Mesendoderm (in vitro differentiated cells): Measurements from ENCODE around the gene LCA5.

Source experiments
- DNase-seq: peaks from one replicate; pipeline ENCODE4 v3.0.0; 2013
- H2AK5ac ChIP-seq: 2 replicates; pipeline ENCODE4 v1.6.1; 2013; ENCODE audit warnings: low read length, inconsistent platforms
- H2BK120ac ChIP-seq: 2 replicates; pipeline ENCODE4 v1.6.1; 2013; ENCODE audit warnings: low read depth, mild to moderate bottlenecking, low read length, moderate library complexity, mixed read lengths
- H2BK15ac ChIP-seq: replicated peaks from 2 replicates; pipeline ENCODE4 v1.6.1; 2013; ENCODE audit warnings: low read depth, mild to moderate bottlenecking, moderate library complexity
- H2BK5ac ChIP-seq: 2 replicates; pipeline ENCODE4 v1.6.1; 2013; ENCODE audit warnings: low read length, inconsistent platforms
- H3K18ac ChIP-seq: 2 replicates; pipeline ENCODE4 v1.6.1; 2013; ENCODE audit warnings: mild to moderate bottlenecking, low read length, mixed read lengths
- H3K23ac ChIP-seq: one replicate; pipeline ENCODE4 v1.6.1; 2013; ENCODE audit warnings: low read length
- H3K27ac ChIP-seq: 2 replicates; pipeline ENCODE4 v1.5.1; 2013; ENCODE audit warnings: low read depth, mild to moderate bottlenecking, inconsistent platforms, low read length, moderate library complexity
- H3K27me3 ChIP-seq: 2 replicates; pipeline ENCODE4 v1.6.1; 2013; ENCODE audit warnings: low read length, control low read depth, mild to moderate bottlenecking, inconsistent platforms; ENCODE audit not compliant: insufficient read depth, poor library complexity
- H3K36me3 ChIP-seq: 2 replicates; pipeline ENCODE4 v1.6.1; 2013; ENCODE audit warnings: low read length, inconsistent platforms; ENCODE audit not compliant: control insufficient read depth, insufficient read depth
- H3K4ac ChIP-seq: one replicate; pipeline ENCODE4 v1.6.1; 2013; ENCODE audit warnings: low read depth, mild to moderate bottlenecking, low read length, moderate library complexity
- H3K4me1 ChIP-seq: 2 replicates; pipeline ENCODE4 v1.6.1; 2013; ENCODE audit warnings: low read depth, low read length, inconsistent platforms; ENCODE audit not compliant: control insufficient read depth
- H3K4me2 ChIP-seq: 2 replicates; pipeline ENCODE4 v1.6.1; 2013; ENCODE audit warnings: low read length
- H3K4me3 ChIP-seq: 2 replicates; pipeline ENCODE4 v1.5.1; 2013; ENCODE audit warnings: mild to moderate bottlenecking, low read length
- H3K56ac ChIP-seq: one replicate; pipeline ENCODE4 v1.6.1; 2013; ENCODE audit warnings: low read length
- H3K79me1 ChIP-seq: 2 replicates; pipeline ENCODE4 v1.6.1; 2013; ENCODE audit warnings: low read length, inconsistent platforms
- H3K79me2 ChIP-seq: 2 replicates; pipeline ENCODE4 v1.6.1; 2013; ENCODE audit warnings: mild to moderate bottlenecking, low read length; ENCODE audit not compliant: control insufficient read depth, insufficient read depth
- H3K9ac ChIP-seq: 2 replicates; pipeline ENCODE4 v1.6.1; 2013; ENCODE audit warnings: low read length, inconsistent platforms
- H4K5ac ChIP-seq: one replicate; pipeline ENCODE4 v1.6.1; 2013; ENCODE audit warnings: low read length
- H4K8ac ChIP-seq: one replicate; pipeline ENCODE4 v1.6.1; 2013; ENCODE audit warnings: low read depth, mild to moderate bottlenecking, control low read depth, low read length, moderate library complexity
- WGBS: extraction: QIAGEN DNeasy Blood & Tissue Kit; methylation state at CpG from one replicate; pipeline ENCODE4 v1.1.7; 2013; ENCODE audit warnings: low lambda C conversion rate, missing lambda C conversion rate; ENCODE audit not compliant: insufficient coverage; ENCODE audit errors: extremely low coverage; 5-methylcytosine and 5-hydroxymethylcytosine counted together

LCA5 gene

GRCh38 chr6:79518842-79519241 is 18.4 kb downstream of the LCA5 start:
- Histone ChIP-seq H2BK15ac (no peak overlapping the region), H3K23ac (no peak overlapping the region), H2BK5ac (no peak overlapping the region), H3K4ac (no peak overlapping the region), H3K56ac (no peak overlapping the region), H3K27me3 (no peaks in the 10 kb centered on the region), H3K4me1 (no peaks in the 10 kb centered on the region), H3K36me3 (no peaks in the 10 kb centered on the region), H3K18ac (no peak overlapping the region), H3K79me2 (no peaks in the 10 kb centered on the region), H4K5ac (no peak overlapping the region), H3K4me3 (no peak overlapping the region), H3K79me1 (no peaks in the 10 kb centered on the region), H2AK5ac (no peak overlapping the region), H2BK120ac (no peak overlapping the region), H3K4me2 (no peak overlapping the region), H4K8ac (no peak overlapping the region), H3K9ac (no peak overlapping the region), H3K27ac (no peak overlapping the region)
- DNase-seq = no peak

- Histone ChIP-seq H2BK15ac (no peak overlapping the region), H3K4me1 (no peaks in the 10 kb centered on the region), H3K27me3 (no peaks in the 10 kb centered on the region), H3K56ac (no peak overlapping the region), H3K27ac (no peak overlapping the region), H2BK120ac (no peak overlapping the region), H3K9ac (no peak overlapping the region), H3K79me1 (no peaks in the 10 kb centered on the region), H3K4me2 (no peak overlapping the region), H3K36me3 (no peaks in the 10 kb centered on the region), H3K4ac (no peak overlapping the region), H4K8ac (no peak overlapping the region), H3K23ac (no peak overlapping the region), H4K5ac (no peak overlapping the region), H2BK5ac (no peak overlapping the region), H3K18ac (no peak overlapping the region), H3K4me3 (no peak overlapping the region), H3K79me2 (no peaks in the 10 kb centered on the region), H2AK5ac (no peak overlapping the region)
- WGBS = no CpG with 5 or more reads among the region's 1 CpG
- DNase-seq = no peak
Measured at GRCh38 chr6:79515436-79515835, 21.8 kb downstream of the LCA5 start.

- no peaks in the 10 kb centered on the region for H3K79me1 ChIP-seq
Measured at GRCh38 chr6:79513111-79513510, 24.1 kb downstream of the LCA5 start.

GRCh38 chr6:79512014-79512413 is 25.2 kb downstream of the LCA5 start:
- Histone ChIP-seq H3K4me1 (no peaks in the 10 kb centered on the region), H3K23ac (no peak overlapping the region), H4K8ac (no peak overlapping the region), H3K79me1 (no peaks in the 10 kb centered on the region), H3K27ac (no peak overlapping the region), H3K56ac (no peak overlapping the region), H2BK5ac (no peak overlapping the region), H3K27me3 (no peaks in the 10 kb centered on the region), H3K9ac (no peak overlapping the region), H2AK5ac (no peak overlapping the region), H3K18ac (no peak overlapping the region), H2BK15ac (no peak overlapping the region), H4K5ac (no peak overlapping the region), H3K4me3 (no peak overlapping the region), H3K4me2 (no peak overlapping the region), H3K4ac (no peak overlapping the region), H2BK120ac (no peak overlapping the region), H3K36me3 (no peaks in the 10 kb centered on the region), H3K79me2 (no peaks in the 10 kb centered on the region)
- no CpG with 5 or more reads among the region's 6 CpGs for WGBS
- no peak for DNase-seq

More at GRCh38 chr6:79513111-79513510, 24.1 kb downstream of the LCA5 start:
- no peak overlapping the region for H3K18ac ChIP-seq
- H3K4me1 ChIP-seq = no peaks in the 10 kb centered on the region
- no peak overlapping the region for H3K4me3 ChIP-seq
- no peak overlapping the region for H2BK15ac ChIP-seq
- H3K27me3 ChIP-seq = no peaks in the 10 kb centered on the region
- no peak overlapping the region for H3K4ac ChIP-seq
- no CpG with 5 or more reads among the region's 6 CpGs for WGBS
- H3K23ac ChIP-seq = no peak overlapping the region
- no peaks in the 10 kb centered on the region for H3K36me3 ChIP-seq
- no peak overlapping the region for H2BK120ac ChIP-seq
- no peak overlapping the region for H2BK5ac ChIP-seq
- H3K27ac ChIP-seq = no peak overlapping the region
- H4K8ac ChIP-seq = no peak overlapping the region
- H3K79me2 ChIP-seq = no peaks in the 10 kb centered on the region
- H3K9ac ChIP-seq = no peak overlapping the region
- no peak overlapping the region for H4K5ac ChIP-seq
- H3K4me2 ChIP-seq = no peak overlapping the region
- H3K56ac ChIP-seq = no peak overlapping the region
- H2AK5ac ChIP-seq = no peak overlapping the region
- DNase-seq = no peak

DNA sequence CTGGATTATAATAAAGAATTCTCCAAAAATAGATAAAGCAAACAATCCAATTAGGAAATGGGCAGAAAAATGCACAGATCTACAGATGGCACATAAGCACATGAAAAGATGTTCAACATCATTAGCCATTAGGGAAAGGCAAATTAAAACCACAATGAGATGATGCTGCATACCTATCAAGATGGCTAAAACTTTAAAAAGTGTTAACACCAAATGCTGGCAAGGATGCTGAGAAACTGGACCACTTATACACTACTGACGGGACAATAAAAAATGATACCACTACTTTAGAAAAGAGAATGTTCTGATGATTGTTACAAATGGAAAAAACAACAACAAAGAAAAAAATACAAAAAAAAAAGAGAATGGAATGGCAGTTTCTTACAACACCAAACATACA is 26.5 kb downstream of the LCA5 start:
- H3K4me1 ChIP-seq = no peaks in the 10 kb centered on the region
- no peak overlapping the region for H2BK5ac ChIP-seq
- no peak overlapping the region for H3K4me3 ChIP-seq
- WGBS = no CpG with 5 or more reads among the region's 1 CpG
- no peak overlapping the region for H3K9ac ChIP-seq
- no peaks in the 10 kb centered on the region for H3K36me3 ChIP-seq
- H2BK15ac ChIP-seq = no peak overlapping the region
- no peaks in the 10 kb centered on the region for H3K27me3 ChIP-seq
- H3K18ac ChIP-seq = no peak overlapping the region
- no peak overlapping the region for H3K56ac ChIP-seq
- H3K27ac ChIP-seq = no peak overlapping the region
- no peaks in the 10 kb centered on the region for H3K79me1 ChIP-seq
- no peaks in the 10 kb centered on the region for H3K79me2 ChIP-seq
- H3K4me2 ChIP-seq = no peak overlapping the region
- no peak overlapping the region for H2AK5ac ChIP-seq
- no peak for DNase-seq
- no peak overlapping the region for H4K5ac ChIP-seq
- no peak overlapping the region for H3K4ac ChIP-seq
- H4K8ac ChIP-seq = no peak overlapping the region
- no peak overlapping the region for H2BK120ac ChIP-seq
- H3K23ac ChIP-seq = no peak overlapping the region

GRCh38 chr6:79506251-79506650 is 31.0 kb downstream of the LCA5 start:
- H3K56ac ChIP-seq = no peak overlapping the region

More at GRCh38 chr6:79506251-79506650, 31.0 kb downstream of the LCA5 start:
- H2BK15ac ChIP-seq = no peak overlapping the region
- H3K27ac ChIP-seq = no peak overlapping the region
- H3K18ac ChIP-seq = no peak overlapping the region
- H2AK5ac ChIP-seq = no peak overlapping the region
- no CpG with 5 or more reads among the region's 1 CpG for WGBS
- H4K8ac ChIP-seq = no peak overlapping the region
- no peak for DNase-seq
- no peaks in the 10 kb centered on the region for H3K4me1 ChIP-seq
- H3K9ac ChIP-seq = no peak overlapping the region
- H3K4me3 ChIP-seq = no peak overlapping the region
- H3K79me1 ChIP-seq = no peaks in the 10 kb centered on the region
- no peak overlapping the region for H2BK5ac ChIP-seq
- H2BK120ac ChIP-seq = no peak overlapping the region
- no peaks in the 10 kb centered on the region for H3K27me3 ChIP-seq
- no peaks in the 10 kb centered on the region for H3K79me2 ChIP-seq
- H3K4ac ChIP-seq = no peak overlapping the region
- no peak overlapping the region for H3K4me2 ChIP-seq
- H3K23ac ChIP-seq = no peak overlapping the region
- H4K5ac ChIP-seq = no peak overlapping the region
- H3K36me3 ChIP-seq = no peaks in the 10 kb centered on the region
